NCI-H1436 treated with DMSO at 0.1 percent for 48 hours (cell line): ENCODE data around the gene SFXN3.

Experiments used
- DNase-seq: peaks from one replicate; lab custom pipeline; 2025; lab: John Stamatoyannopoulos, UW

Gene SFXN3

GRCh38 chr10:101000127-101000914 lies 30.7 kb upstream of the SFXN3 start:
- no peak for DNase-seq

GRCh38 chr10:101000915-101001658 lies 29.9 kb upstream of the SFXN3 start:
- DNase-seq = no peak

- DNase-seq = no peak
Measured at GRCh38 chr10:101001659-101002035, 29.4 kb upstream of the SFXN3 start.

- no peak for DNase-seq
Measured at GRCh38 chr10:101002456-101002855, 28.6 kb upstream of the SFXN3 start.

GRCh38 chr10:101003639-101004206 lies 27.3 kb upstream of the SFXN3 start:
- DNase-seq = no peak

GRCh38 chr10:101005361-101005760 lies 25.7 kb upstream of the SFXN3 start:
- no peak for DNase-seq

GRCh38 chr10:101005869-101006567 lies 25.0 kb upstream of the SFXN3 start:
- DNase-seq = no peak

GRCh38 chr10:101006593-101007098 lies 24.4 kb upstream of the SFXN3 start:
- no peak for DNase-seq

GRCh38 chr10:101007099-101007711 lies 23.8 kb upstream of the SFXN3 start:
- no peak for DNase-seq

GRCh38 chr10:101007915-101008822 lies 22.9 kb upstream of the SFXN3 start:
- DNase-seq = no peak

GRCh38 chr10:101008823-101009423 lies 22.1 kb upstream of the SFXN3 start:
- DNase-seq = no peak

GRCh38 chr10:101010329-101010728 lies 20.7 kb upstream of the SFXN3 start:
- DNase-seq = no peak

- no peak for DNase-seq
Measured at GRCh38 chr10:101011517-101012423, 19.3 kb upstream of the SFXN3 start.

- DNase-seq = no peak
Measured at GRCh38 chr10:101012525-101013364, 18.3 kb upstream of the SFXN3 start.

- DNase-seq = no peak
Measured at GRCh38 chr10:101013365-101013825, 17.6 kb upstream of the SFXN3 start.

GRCh38 chr10:101014230-101014884 lies 16.7 kb upstream of the SFXN3 start:
- DNase-seq = peak; percentile 19

GRCh38 chr10:101014966-101015581 lies 16.0 kb upstream of the SFXN3 start:
- DNase-seq = no peak
